GM23338 (cell line): ENCODE data around the gene TSPAN1. TPM values are rescaled to one million over a fixed set of nuclear protein-coding genes. Genes with fewer than 3 reads are reported as not detected.

Experiments
- ATAC-seq: fragments of 200-7000 bp; cut with Tn5 transposase; 3 replicates; pipeline ENCODE4 v1.9.1; 2020
- DNase-seq: peaks from one replicate; pipeline ENCODE4 v3.0.0-alpha.2; 2015; ENCODE audit warnings: low spot score
- H2AFZ ChIP-seq: fragments of 200-600 bp; sonication (generic); 2 replicates; pipeline ENCODE4 v1.8.0; 2016; ENCODE audit warnings: antibody characterized with exemption, mild to moderate bottlenecking, moderate library complexity
- H3F3A ChIP-seq: fragments of 200-600 bp; sonication (generic); replicated peaks from 2 replicates; pipeline ENCODE4 v1.8.0; 2017; ENCODE audit warnings: antibody characterized with exemption, mixed run types, low read depth
- H3K27ac ChIP-seq: fragments of 200-600 bp; sonication (generic); 2 replicates; pipeline ENCODE4 v1.6.1; 2016; ENCODE audit warnings: low read depth
- H3K27me3 ChIP-seq: fragments of 200-600 bp; sonication (generic); 2 replicates; pipeline ENCODE4 v1.8.0; 2016; ENCODE audit warnings: mild to moderate bottlenecking, mixed run types, moderate library complexity; ENCODE audit not compliant: insufficient read depth
- H3K36me3 ChIP-seq: fragments of 200-600 bp; sonication (generic); 2 replicates; pipeline ENCODE4 v1.8.0; 2016; ENCODE audit warnings: mild to moderate bottlenecking; ENCODE audit not compliant: insufficient read depth
- H3K4me1 ChIP-seq: fragments of 200-600 bp; sonication (generic); 2 replicates; pipeline ENCODE4 v1.8.0; 2016; ENCODE audit warnings: mild to moderate bottlenecking, moderate library complexity; ENCODE audit not compliant: insufficient read depth
- H3K4me2 ChIP-seq: fragments of 200-600 bp; sonication (generic); 2 replicates; pipeline ENCODE4 v1.7.1; 2017; ENCODE audit warnings: mixed run types
- H3K4me3 ChIP-seq: fragments of 200-600 bp; sonication (generic); 2 replicates; pipeline ENCODE4 v1.6.1; 2016; ENCODE audit warnings: mixed run types
- H3K79me2 ChIP-seq: fragments of 200-600 bp; sonication (generic); replicated peaks from 2 replicates; pipeline ENCODE4 v1.8.0; 2017; ENCODE audit warnings: mild to moderate bottlenecking; ENCODE audit not compliant: insufficient read depth
- H3K9me2 ChIP-seq: fragments of 200-600 bp; sonication (generic); 2 replicates; pipeline ENCODE4 v1.8.0; 2017; ENCODE audit not compliant: insufficient read depth
- H4K20me1 ChIP-seq: fragments of 200-600 bp; sonication (generic); replicated peaks from 2 replicates; pipeline ENCODE4 v1.8.0; 2017; ENCODE audit warnings: mild to moderate bottlenecking; ENCODE audit not compliant: insufficient read depth
- H3K27ac Mint-ChIP-seq: 2 replicates; pipeline ENCODE4 v1.8.0; 2020; ENCODE audit warnings: inconsistent platforms, mild to moderate bottlenecking, moderate library complexity, mixed read lengths
- H3K27me3 Mint-ChIP-seq: 3 replicates; pipeline ENCODE4 v1.8.0; 2022; ENCODE audit warnings: low read depth, mild to moderate bottlenecking, moderate library complexity, mixed read lengths, inconsistent platforms; ENCODE audit not compliant: insufficient read depth, poor library complexity
- H3K36me3 Mint-ChIP-seq: 3 replicates; pipeline ENCODE4 v1.8.0; 2021; ENCODE audit warnings: low read depth, mild to moderate bottlenecking, inconsistent platforms, moderate library complexity, mixed read lengths
- H3K4me1 Mint-ChIP-seq: 3 replicates; pipeline ENCODE4 v1.8.0; 2020; ENCODE audit warnings: mild to moderate bottlenecking, inconsistent platforms, mixed read lengths
- H3K4me3 Mint-ChIP-seq: 3 replicates; pipeline ENCODE4 v1.8.0; 2021; ENCODE audit warnings: moderate library complexity, mild to moderate bottlenecking, inconsistent platforms, mixed read lengths
- H3K9me3 Mint-ChIP-seq: 3 replicates; pipeline ENCODE4 v1.8.0; 2020; ENCODE audit warnings: moderate library complexity, mild to moderate bottlenecking, inconsistent platforms, mixed read lengths
- EZH2 ChIP-seq: fragments of 200-600 bp; sonication (generic); IDR thresholded peaks from one replicate; pipeline ENCODE4 v1.8.0; 2017; ENCODE audit warnings: antibody characterized with exemption, mild to moderate bottlenecking, low read depth; ENCODE audit not compliant: unreplicated experiment
- EZH2phosphoT487 ChIP-seq: fragments of 200-600 bp; sonication (generic); IDR thresholded peaks from one replicate; pipeline ENCODE4 v1.8.1; 2018; ENCODE audit warnings: antibody characterized with exemption; ENCODE audit not compliant: unreplicated experiment
- JUNB ChIP-seq: IDR thresholded peaks from one replicate; pipeline ENCODE4 v1.6.1; 2016; ENCODE audit warnings: antibody characterized with exemption; ENCODE audit not compliant: unreplicated experiment
- polyA plus RNA-seq: library from polyadenylated mRNA; unstranded; fragments of >200 nt; fragmentation: Nextera tagmentation; extraction: Ambion mirVana; gene quantifications from 2 replicates; pipeline ENCODE4 v1.2.1, GENCODE V29; 2016
- total RNA-seq: library from RNA; depleted of rRNA; stranded (reverse); fragments of >200 nt; shearing (Covaris generic); gene quantifications from 2 replicates; pipeline ENCODE4 v1.2.3, GENCODE V29; 2014
- TF ChIP-seq, protein P1 (sequence below): fragments of 250-450 bp; sonication (Bioruptor Pico); IDR thresholded peaks from 2 replicates; pipeline ENCODE4 v1.5.0; 2020; ENCODE audit warnings: mild to moderate bottlenecking, moderate library complexity
- TF ChIP-seq, protein P2 (sequence below), 2 experiments: fragments of 200-600 bp in 1 of 2; sonication (generic) in 1 of 2; conservative IDR thresholded peaks; 2 replicates each; pipeline versions ENCODE4 v1.5.1 to v1.6.1; 2016 to 2017; ENCODE audit warnings: antibody characterized with exemption in 2 of 2, low read depth in 2 of 2, mild to moderate bottlenecking in 2 of 2, moderate library complexity in 1 of 2

Gene TSPAN1
- total and polyA plus RNA-seq, 2 experiments from 2014 or later: not detected

DNA sequence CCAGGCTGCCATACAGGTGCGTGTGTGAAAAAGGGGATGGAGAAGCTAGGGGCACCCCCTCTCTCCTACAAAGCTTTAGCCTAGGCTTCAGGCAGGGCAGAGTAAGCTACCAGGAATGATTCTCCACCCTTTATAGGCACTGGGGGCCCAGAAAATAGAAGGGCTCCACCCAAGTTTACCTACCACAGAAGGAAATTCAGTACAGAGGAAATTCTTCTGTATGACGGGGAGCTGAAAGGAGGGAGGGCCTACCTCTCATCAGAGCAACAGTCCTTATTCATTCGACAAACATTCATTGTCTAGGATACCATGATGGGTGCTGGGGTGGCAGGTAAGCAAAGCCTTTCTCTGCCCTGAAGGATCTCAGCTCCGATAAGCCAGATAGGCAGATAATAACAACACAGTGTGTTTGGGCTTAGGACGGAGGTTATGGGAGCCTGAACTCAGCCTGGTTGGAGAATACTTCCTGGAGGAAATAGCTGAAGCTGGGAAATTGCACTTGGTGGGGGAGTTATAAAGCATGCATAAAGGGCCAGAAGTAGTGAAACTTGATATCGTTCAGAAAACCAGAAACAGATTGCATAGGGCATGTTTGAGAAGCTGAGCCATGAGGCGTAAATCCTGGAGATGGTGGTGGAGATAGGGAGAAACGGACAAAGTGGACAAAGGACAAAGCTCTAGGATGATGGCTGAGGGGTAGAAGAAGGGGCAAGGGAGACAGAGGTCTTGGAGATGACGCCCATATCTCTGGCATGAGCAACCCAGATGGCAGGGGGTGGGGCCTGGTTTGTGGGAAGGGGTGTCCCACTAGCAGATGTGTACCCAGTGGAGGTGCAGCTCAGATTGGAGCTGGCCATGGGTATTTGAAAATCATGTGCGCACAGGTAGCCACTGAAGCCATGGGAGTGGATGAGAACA lies 6.7 kb downstream of the TSPAN1 start (continued):
- TF ChIP-seq, protein P1, sequence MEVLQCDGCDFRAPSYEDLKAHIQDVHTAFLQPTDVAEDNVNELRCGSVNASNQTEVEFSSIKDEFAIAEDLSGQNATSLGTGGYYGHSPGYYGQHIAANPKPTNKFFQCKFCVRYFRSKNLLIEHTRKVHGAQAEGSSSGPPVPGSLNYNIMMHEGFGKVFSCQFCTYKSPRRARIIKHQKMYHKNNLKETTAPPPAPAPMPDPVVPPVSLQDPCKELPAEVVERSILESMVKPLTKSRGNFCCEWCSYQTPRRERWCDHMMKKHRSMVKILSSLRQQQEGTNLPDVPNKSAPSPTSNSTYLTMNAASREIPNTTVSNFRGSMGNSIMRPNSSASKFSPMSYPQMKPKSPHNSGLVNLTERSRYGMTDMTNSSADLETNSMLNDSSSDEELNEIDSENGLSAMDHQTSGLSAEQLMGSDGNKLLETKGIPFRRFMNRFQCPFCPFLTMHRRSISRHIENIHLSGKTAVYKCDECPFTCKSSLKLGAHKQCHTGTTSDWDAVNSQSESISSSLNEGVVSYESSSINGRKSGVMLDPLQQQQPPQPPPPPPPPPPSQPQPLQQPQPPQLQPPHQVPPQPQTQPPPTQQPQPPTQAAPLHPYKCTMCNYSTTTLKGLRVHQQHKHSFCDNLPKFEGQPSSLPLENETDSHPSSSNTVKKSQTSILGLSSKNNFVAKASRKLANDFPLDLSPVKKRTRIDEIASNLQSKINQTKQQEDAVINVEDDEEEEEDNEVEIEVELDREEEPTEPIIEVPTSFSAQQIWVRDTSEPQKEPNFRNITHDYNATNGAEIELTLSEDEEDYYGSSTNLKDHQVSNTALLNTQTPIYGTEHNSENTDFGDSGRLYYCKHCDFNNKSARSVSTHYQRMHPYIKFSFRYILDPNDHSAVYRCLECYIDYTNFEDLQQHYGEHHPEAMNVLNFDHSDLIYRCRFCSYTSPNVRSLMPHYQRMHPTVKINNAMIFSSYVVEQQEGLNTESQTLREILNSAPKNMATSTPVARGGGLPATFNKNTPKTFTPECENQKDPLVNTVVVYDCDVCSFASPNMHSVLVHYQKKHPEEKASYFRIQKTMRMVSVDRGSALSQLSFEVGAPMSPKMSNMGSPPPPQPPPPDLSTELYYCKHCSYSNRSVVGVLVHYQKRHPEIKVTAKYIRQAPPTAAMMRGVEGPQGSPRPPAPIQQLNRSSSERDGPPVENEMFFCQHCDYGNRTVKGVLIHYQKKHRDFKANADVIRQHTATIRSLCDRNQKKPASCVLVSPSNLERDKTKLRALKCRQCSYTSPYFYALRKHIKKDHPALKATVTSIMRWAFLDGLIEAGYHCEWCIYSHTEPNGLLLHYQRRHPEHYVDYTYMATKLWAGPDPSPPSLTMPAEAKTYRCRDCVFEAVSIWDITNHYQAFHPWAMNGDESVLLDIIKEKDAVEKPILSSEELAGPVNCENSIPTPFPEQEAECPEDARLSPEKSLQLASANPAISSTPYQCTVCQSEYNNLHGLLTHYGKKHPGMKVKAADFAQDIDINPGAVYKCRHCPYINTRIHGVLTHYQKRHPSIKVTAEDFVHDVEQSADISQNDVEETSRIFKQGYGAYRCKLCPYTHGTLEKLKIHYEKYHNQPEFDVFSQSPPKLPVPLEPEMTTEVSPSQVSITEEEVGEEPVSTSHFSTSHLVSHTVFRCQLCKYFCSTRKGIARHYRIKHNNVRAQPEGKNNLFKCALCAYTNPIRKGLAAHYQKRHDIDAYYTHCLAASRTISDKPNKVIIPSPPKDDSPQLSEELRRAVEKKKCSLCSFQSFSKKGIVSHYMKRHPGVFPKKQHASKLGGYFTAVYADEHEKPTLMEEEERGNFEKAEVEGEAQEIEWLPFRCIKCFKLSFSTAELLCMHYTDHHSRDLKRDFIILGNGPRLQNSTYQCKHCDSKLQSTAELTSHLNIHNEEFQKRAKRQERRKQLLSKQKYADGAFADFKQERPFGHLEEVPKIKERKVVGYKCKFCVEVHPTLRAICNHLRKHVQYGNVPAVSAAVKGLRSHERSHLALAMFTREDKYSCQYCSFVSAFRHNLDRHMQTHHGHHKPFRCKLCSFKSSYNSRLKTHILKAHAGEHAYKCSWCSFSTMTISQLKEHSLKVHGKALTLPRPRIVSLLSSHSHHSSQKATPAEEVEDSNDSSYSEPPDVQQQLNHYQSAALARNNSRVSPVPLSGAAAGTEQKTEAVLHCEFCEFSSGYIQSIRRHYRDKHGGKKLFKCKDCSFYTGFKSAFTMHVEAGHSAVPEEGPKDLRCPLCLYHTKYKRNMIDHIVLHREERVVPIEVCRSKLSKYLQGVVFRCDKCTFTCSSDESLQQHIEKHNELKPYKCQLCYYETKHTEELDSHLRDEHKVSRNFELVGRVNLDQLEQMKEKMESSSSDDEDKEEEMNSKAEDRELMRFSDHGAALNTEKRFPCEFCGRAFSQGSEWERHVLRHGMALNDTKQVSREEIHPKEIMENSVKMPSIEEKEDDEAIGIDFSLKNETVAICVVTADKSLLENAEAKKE (CRISPR knock-in tag): no peak
- no peak for TF ChIP-seq EZH2

DNA sequence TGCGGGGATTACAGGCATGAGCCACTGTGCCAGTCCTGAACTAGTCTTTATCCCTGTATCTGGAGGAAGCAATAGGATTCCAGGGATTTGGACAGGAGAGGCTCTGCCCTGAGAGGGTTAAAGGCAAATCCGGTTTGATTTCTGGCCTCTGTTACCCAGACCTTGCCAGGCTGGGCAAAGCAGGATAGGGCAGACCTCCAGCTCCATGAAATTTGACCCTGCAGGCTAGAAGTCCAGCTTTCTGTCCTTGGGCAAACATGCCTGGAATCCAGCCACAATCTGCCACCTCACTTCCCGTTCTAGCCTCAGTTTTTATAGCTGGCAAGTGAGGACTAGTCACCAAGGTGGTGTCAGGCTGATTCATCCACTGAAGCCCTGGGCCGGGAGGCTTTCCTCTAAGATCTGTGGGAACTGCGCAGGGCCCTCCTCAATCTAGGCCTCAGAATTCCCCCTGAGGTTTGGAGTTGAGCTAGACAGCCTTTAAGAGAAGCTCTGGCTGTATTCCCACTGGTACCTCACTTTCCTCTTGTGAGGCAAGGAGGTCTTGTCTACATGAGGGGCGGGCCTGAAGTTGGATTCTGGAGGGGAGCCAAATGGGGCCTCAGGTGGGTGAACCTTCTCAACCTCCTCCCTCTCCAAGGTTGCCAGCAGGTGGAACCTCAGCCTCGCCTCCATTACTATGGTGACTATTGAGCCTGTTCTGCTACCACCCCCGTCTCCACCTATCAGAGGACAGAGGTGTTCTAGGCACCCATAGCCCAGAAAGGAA lies 8.4 kb downstream of the TSPAN1 start:
- H3K4me1 Mint-ChIP-seq: peaks cover 7% of the 10 kb centered on the region; the same call in 2 of the 3 replicates
- H3K27me3 Mint-ChIP-seq: peaks cover 10% of the 10 kb centered on the region
- H3K36me3 ChIP-seq: no peaks in the 10 kb centered on the region
- H3K4me3 Mint-ChIP-seq: no peak overlapping the region
- H4K20me1 ChIP-seq: no peaks in the 10 kb centered on the region
- H3K4me3 ChIP-seq: no peak overlapping the region
- no peaks in the 10 kb centered on the region for H3K9me2 ChIP-seq
- no peak overlapping the region for H3K27ac Mint-ChIP-seq
- no peaks in the 10 kb centered on the region for H3F3A ChIP-seq
- H3K79me2 ChIP-seq: no peaks in the 10 kb centered on the region
- H3K27me3 ChIP-seq: 0 out of 2 replicates have a peak, but pooled peaks cover 6% of the 10 kb centered on the region
- H3K9me3 Mint-ChIP-seq: no peaks in the 10 kb centered on the region
- H3K4me1 ChIP-seq: no peaks in the 10 kb centered on the region; the same call in 1 of the 2 replicates
- H3K36me3 Mint-ChIP-seq: 0 out of 3 replicates have a peak, but pooled peaks cover 5% of the 10 kb centered on the region
- H3K4me2 ChIP-seq: no peak overlapping the region
- H2AFZ ChIP-seq: no peak overlapping the region
- ATAC-seq: peak; percentile 9
- peak; percentile 26 for DNase-seq
- no peak overlapping the region for H3K27ac ChIP-seq
- TF ChIP-seq JUNB (no peak), EZH2phosphoT487 (no peak)
- TF ChIP-seq, protein P2, sequence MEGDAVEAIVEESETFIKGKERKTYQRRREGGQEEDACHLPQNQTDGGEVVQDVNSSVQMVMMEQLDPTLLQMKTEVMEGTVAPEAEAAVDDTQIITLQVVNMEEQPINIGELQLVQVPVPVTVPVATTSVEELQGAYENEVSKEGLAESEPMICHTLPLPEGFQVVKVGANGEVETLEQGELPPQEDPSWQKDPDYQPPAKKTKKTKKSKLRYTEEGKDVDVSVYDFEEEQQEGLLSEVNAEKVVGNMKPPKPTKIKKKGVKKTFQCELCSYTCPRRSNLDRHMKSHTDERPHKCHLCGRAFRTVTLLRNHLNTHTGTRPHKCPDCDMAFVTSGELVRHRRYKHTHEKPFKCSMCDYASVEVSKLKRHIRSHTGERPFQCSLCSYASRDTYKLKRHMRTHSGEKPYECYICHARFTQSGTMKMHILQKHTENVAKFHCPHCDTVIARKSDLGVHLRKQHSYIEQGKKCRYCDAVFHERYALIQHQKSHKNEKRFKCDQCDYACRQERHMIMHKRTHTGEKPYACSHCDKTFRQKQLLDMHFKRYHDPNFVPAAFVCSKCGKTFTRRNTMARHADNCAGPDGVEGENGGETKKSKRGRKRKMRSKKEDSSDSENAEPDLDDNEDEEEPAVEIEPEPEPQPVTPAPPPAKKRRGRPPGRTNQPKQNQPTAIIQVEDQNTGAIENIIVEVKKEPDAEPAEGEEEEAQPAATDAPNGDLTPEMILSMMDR (conservative IDR thresholded peaks at IDR 0.05; ENCODE audit: low read depth in 2 of 2): peak in 1 of 2 experiments; percentile 23; a peak in 1 of 4 replicates
